Inferior parietal cortex (tissue), 1 donor: ENCODE measurements around the gene KCNMA1.

Experiments
- DNase-seq: peaks from one replicate; pipeline ENCODE4 v3.0.0-alpha.2; 2016; ENCODE audit errors: extremely low spot score

The KCNMA1 gene

GRCh38 chr10:77214799-77215198 is 422.8 kb downstream of the KCNMA1 start:
- DNase-seq: no peak

GRCh38 chr10:77212632-77213031 is 425.0 kb downstream of the KCNMA1 start:
- no peak for DNase-seq

GRCh38 chr10:77210645-77211044 is 427.0 kb downstream of the KCNMA1 start:
- DNase-seq: no peak

- no peak for DNase-seq
Measured at GRCh38 chr10:77208684-77209256, 428.8 kb downstream of the KCNMA1 start.

- DNase-seq: no peak
Measured at GRCh38 chr10:77207828-77208185, 429.8 kb downstream of the KCNMA1 start.

- DNase-seq: no peak
Measured at GRCh38 chr10:77207182-77207827, 430.3 kb downstream of the KCNMA1 start.

GRCh38 chr10:77205135-77205534 is 432.5 kb downstream of the KCNMA1 start:
- DNase-seq: no peak

GRCh38 chr10:77204171-77204570 is 433.4 kb downstream of the KCNMA1 start:
- DNase-seq: no peak

GRCh38 chr10:77202857-77203256 is 434.8 kb downstream of the KCNMA1 start:
- no peak for DNase-seq

- DNase-seq: no peak
Measured at GRCh38 chr10:77201135-77202106, 436.2 kb downstream of the KCNMA1 start.

GRCh38 chr10:77197544-77197943 is 440.1 kb downstream of the KCNMA1 start:
- no peak for DNase-seq

- no peak for DNase-seq
Measured at GRCh38 chr10:77196614-77197013, 441.0 kb downstream of the KCNMA1 start.

GRCh38 chr10:77195101-77195500 is 442.5 kb downstream of the KCNMA1 start:
- DNase-seq: no peak

- DNase-seq: no peak
Measured at GRCh38 chr10:77193001-77193400, 444.6 kb downstream of the KCNMA1 start.

- no peak for DNase-seq
Measured at GRCh38 chr10:77192402-77192801, 445.2 kb downstream of the KCNMA1 start.

GRCh38 chr10:77191324-77192049 is 446.1 kb downstream of the KCNMA1 start:
- DNase-seq: no peak

GRCh38 chr10:77190291-77190690 is 447.3 kb downstream of the KCNMA1 start:
- DNase-seq: no peak

- no peak for DNase-seq
Measured at GRCh38 chr10:77189520-77189919, 448.1 kb downstream of the KCNMA1 start.

- DNase-seq: no peak
Measured at GRCh38 chr10:77189075-77189474, 448.5 kb downstream of the KCNMA1 start.

GRCh38 chr10:77188521-77188920 is 449.1 kb downstream of the KCNMA1 start:
- DNase-seq: no peak

GRCh38 chr10:77188000-77188395 is 449.6 kb downstream of the KCNMA1 start:
- no peak for DNase-seq

- DNase-seq: no peak
Measured at GRCh38 chr10:77187376-77187999, 450.1 kb downstream of the KCNMA1 start.
